GM21526 (cell line): Measurements from ENCODE around the gene ARL6IP1.
"Not testable (repeated sequence)": the region's sequence is repeated elsewhere in the genome, so short reads cannot be mapped to it uniquely, and the experiment has no call there.

ENCODE experiments used
- ATAC-seq: cut with Tn5 transposase; IDR thresholded peaks from one replicate; pipeline ENCODE4 v1.9.1; 2021; ENCODE audit warnings: moderate library complexity; ENCODE audit not compliant: unreplicated experiment, low FRiP score

The ARL6IP1 gene

DNA sequence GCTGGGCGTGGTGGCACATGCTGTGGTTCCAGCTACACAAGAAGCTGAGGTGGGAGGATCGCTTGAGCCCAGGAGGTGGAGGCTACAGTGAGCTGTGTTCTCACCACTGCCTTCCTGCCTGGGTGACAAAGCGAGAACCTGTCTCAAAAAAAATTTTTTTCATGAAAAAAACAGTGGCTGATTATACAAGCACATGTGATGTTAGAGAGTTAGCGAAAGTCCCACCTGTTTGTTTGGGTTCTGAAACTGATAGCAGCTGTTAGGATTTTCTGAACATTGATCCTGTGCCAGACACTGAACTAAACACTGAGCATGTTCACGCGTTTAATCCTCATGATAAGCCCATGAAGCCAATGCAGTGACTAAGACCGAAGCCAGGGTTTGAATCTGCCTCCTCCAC is 34.1 kb downstream of the ARL6IP1 start:
- ATAC-seq, result peak; percentile 61

- ATAC-seq, result peak; percentile 56
Measured at GRCh38 chr16:18762713-18763112, 38.6 kb downstream of the ARL6IP1 start.

- peak; percentile 54 for ATAC-seq
Measured at GRCh38 chr16:18759598-18760520, 41.5 kb downstream of the ARL6IP1 start.

DNA sequence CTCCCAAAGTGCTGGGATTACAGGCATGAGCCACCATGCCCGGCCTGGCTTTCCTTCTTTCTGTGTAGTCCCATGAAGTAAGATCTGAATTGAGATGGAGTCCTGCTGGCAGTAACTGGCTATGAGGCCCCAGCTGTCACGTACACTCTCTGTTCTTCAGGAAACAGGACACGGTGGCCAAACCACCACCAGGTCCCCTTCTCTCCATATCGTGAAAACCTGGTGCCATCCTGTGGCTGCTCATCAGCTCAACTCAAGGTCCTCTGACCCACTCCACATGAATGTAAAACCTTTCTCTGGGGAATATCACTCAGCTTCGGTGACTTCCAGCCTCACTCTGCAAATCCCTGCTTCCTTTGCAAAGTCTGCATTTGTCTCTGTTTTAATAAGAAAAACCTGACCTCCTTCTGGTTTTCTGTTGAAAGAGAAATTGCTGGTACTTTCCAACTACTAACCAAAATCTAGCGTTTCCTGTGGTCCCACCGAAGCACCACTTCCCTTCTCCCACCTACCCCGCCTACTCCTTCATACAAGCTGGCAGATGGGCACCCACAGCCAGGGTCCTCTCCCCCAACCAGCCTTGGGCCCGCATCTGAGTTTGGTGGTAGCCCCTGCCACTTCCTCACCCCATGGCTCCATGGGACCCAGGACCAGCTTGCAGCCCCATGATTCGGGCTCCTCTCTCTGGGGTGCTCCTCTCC is 43.2 kb downstream of the ARL6IP1 start:
- not testable (repeated sequence) for ATAC-seq

DNA sequence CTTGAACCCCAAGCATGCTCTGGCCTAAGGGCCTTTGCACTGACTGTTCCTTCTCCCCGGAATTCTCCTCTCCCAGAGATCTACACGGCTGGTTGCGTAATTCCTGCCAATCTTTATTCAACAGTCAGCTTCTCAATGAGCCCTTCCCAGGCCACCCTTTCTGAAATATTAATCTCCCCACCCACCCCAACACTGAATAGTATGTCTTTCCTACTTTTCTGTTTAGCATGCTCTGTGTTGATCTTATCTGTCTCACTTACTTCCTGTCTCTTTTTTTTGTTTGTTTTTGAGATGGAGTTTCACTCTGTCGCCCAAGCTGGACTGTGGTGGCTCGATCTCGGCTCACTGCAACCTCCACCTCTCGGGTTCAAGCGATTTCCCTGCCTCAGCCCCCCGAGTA is 44.7 kb downstream of the ARL6IP1 start:
- ATAC-seq, result not testable (repeated sequence)

DNA sequence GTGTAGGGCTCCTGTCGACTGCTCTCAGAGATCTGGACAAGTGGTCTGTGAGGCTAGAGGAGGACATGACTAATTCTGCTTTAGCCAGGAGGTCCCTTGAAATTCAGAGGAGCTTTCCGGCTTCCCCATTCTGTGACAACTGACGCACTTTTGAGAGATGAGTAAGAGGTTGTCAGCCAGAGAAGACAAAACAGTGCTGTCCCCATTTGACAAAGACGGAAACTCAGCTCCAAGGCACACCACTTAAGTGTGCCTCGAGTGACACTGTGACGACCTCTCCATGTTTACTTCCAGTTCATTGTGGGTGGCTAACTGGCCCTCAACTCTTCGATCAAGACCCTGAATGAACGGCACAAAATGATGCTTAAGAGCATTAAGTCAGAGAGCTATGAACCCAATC is 58.5 kb downstream of the ARL6IP1 start:
- ATAC-seq, result not testable (repeated sequence)
